Astrocyte of the hippocampus (primary cell): Measurements from ENCODE around the gene GPATCH8.
"Not testable (repeated sequence)": the region's sequence is repeated elsewhere in the genome, so short reads cannot be mapped to it uniquely, and the experiment has no call there.

Experiments used
- DNase-seq: peaks from one replicate; pipeline ENCODE4 v3.0.0; 2011; ENCODE audit warnings: low read depth, low spot score

GPATCH8 gene

GRCh38 chr17:44375196-44376017 is 127.8 kb downstream of the GPATCH8 start:
- no peak for DNase-seq

GRCh38 chr17:44374306-44375195 is 128.7 kb downstream of the GPATCH8 start:
- no peak for DNase-seq

GRCh38 chr17:44372036-44372435 is 131.2 kb downstream of the GPATCH8 start:
- no peak for DNase-seq

- DNase-seq, result not testable (repeated sequence)
Measured at GRCh38 chr17:44369414-44370023, 133.7 kb downstream of the GPATCH8 start.

GRCh38 chr17:44368391-44369243 is 134.6 kb downstream of the GPATCH8 start:
- not testable (repeated sequence) for DNase-seq

GRCh38 chr17:44367231-44367979 is 135.8 kb downstream of the GPATCH8 start:
- no peak for DNase-seq

GRCh38 chr17:44365051-44365450 is 138.2 kb downstream of the GPATCH8 start:
- not testable (repeated sequence) for DNase-seq

GRCh38 chr17:44363613-44364159 is 139.5 kb downstream of the GPATCH8 start, which contains the start of gene FAM171A2:
TSS of gene FAM171A2 (minus strand) at chr17:44363853. CDS start at chr17:44363714, 139 bp downstream.
- DNase-seq, result peak; percentile 88

GRCh38 chr17:44362949-44363612 is 140.1 kb downstream of the GPATCH8 start:
- peak; percentile 41 for DNase-seq

- DNase-seq, result no peak
Measured at GRCh38 chr17:44362459-44362948, 140.7 kb downstream of the GPATCH8 start.

- no peak for DNase-seq
Measured at GRCh38 chr17:44361292-44362260, 141.6 kb downstream of the GPATCH8 start.

- peak; percentile 62 for DNase-seq
Measured at GRCh38 chr17:44360826-44361225, 142.4 kb downstream of the GPATCH8 start.

GRCh38 chr17:44360144-44360533 is 143.1 kb downstream of the GPATCH8 start:
- no peak for DNase-seq

- no peak for DNase-seq
Measured at GRCh38 chr17:44359458-44360143, 143.6 kb downstream of the GPATCH8 start.

- DNase-seq, result no peak
Measured at GRCh38 chr17:44359006-44359405, 144.2 kb downstream of the GPATCH8 start.

GRCh38 chr17:44358066-44358465 is 145.1 kb downstream of the GPATCH8 start:
- DNase-seq, result no peak

- DNase-seq, result no peak
Measured at GRCh38 chr17:44356241-44356640, 147.0 kb downstream of the GPATCH8 start.
